GM19455 (cell line): ENCODE measurements around the gene ASIC2.

Experiments
- ATAC-seq: cut with Tn5 transposase; IDR thresholded peaks from one replicate; pipeline ENCODE4 v1.9.1; 2021; ENCODE audit not compliant: unreplicated experiment

The ASIC2 gene

GRCh38 chr17:33079201-33079600 is 213.9 kb downstream of the ASIC2 start:
- no peak for ATAC-seq

DNA sequence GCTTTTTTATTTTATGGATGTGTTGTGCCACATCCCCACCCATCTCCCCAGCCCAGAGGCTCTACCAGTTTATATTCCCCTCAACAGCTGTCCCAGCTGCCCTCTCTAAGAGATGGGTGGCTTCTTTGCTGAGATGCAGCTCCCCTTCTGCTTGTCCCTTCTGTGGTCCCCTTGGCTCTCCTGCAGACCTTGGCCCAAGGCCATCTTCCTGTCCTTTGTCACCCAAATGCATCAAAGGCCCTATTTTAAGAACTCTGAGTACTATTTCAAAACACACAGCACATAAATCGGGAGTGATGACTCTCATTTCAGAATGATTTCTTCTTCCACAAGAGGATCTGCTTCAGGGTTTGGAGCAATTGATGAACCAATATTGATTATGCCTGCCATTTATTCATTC is 216.1 kb downstream of the ASIC2 start:
- no peak for ATAC-seq

DNA sequence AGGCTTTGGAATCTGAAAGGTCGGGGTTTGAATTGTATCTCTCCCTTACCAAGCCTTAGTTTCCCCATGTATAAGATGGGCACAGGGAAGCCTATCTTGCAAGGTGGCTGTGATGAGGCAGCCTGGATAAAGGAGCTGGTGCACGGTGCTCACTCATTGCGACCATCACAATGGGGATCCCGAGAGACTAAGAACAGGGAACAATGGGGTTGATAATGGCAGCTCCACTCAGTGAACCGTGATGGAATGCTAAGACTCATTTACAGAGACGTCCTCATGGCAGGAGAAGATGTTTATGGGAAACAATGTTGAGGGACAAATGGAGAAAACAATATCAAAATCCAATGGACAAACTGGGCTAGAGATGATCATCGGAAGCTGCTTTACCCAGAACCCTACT is 219.7 kb downstream of the ASIC2 start:
- ATAC-seq, result no peak

GRCh38 chr17:33072421-33073161 is 220.5 kb downstream of the ASIC2 start:
- no peak for ATAC-seq

- ATAC-seq, result no peak
Observed at GRCh38 chr17:33071656-33072055, 221.4 kb downstream of the ASIC2 start.

DNA sequence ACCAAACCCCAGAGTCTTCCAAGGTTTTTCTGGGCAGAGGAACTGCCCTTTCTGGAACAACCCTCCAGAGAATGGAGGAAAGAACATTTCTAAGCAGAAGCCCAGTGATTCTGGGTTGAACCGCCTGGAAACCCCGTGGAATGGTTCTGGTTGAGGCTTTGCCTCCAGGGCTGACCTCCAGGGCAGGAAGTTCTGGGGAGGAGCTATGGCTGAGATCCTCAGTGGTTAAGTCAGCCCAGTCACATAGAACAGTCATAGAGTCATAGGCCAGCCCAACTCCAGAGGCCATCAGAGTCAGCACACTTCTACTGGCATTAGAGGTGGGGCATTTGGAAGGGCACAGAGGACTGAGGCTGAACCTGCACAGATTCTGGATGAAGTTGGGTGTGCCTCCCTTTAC is 235.5 kb downstream of the ASIC2 start:
- ATAC-seq, result no peak

- no peak for ATAC-seq
Observed at GRCh38 chr17:33056399-33057146, 236.5 kb downstream of the ASIC2 start.

DNA sequence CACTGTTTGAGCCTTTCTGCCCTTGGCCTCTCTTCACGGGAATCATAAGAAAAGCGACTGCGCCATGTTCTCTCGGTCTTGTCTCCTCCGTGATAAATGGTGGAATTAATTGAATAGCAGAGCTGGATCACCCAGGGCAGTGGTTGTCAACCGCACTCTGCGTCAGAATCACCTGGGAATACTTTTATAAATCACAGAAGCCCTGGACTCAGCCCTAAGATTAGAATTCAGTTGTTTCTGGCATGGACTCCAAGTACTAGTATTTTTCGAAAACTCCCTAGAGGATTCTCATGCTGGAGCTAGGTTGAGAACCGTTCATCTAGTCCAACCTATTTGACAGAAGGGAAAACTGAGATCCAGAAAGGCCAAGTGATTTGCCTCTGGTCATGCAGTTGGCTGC is 237.3 kb downstream of the ASIC2 start:
- ATAC-seq, result no peak

DNA sequence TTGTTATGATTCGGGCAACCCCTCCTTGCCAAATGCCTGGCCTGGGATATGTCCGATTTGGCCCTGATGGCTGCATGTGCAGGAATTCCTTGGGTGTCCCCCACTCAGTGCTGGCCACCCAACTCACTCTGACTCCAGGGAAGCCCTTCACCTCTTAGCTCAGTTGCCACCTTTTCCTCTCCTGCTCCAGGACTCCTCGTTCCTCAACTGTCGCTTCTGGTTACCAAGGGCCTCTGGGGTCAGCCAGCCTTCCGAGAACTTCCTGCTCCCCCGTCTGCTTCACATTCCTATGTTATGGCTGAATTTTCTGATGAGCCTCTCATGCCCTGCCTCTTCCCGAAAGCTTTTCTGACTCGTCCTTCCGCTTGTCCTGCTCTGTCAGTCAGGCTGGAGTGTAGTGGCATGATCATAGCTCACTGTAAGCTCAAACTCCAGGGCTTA is 237.9 kb downstream of the ASIC2 start:
- no peak for ATAC-seq

DNA sequence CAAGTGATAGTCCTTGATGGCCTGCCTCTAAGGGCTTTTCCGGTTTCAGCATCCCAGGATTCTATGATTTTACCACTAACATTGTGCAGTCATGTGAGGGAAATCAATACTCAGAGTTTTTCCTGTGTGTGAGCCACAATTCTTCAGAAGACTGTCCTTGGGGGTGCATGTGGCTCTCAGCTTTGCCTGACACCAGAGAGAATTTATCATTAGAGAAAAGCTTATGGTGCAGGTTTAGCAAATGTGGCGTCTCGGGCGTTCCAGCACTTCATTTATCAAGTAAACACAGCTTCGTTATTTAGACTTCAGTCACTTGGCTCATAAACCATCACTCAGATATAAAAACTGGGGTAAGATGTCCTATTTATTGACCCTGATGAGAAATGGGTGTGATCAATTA is 238.7 kb downstream of the ASIC2 start:
- no peak for ATAC-seq

DNA sequence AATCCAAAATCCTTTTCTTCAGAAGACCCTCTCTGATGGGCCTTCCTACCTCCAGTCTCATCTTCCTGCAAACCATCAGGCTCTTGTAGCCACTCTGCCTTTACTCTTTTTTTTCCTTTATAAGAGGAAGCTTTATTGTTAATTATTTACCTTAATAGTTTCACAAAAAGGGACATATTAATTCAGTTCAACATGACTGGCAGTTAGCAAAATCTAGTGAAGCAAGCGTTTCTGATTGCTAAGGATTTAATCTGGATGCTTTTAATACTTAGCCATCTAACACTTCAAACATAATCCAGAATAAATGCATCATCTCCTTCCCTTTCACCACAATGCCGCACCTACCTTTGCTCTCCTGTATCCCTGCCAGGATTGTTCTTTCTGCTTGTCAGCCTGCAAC is 239.4 kb downstream of the ASIC2 start:
- no peak for ATAC-seq

- no peak for ATAC-seq
Observed at GRCh38 chr17:33052856-33053255, 240.2 kb downstream of the ASIC2 start.

DNA sequence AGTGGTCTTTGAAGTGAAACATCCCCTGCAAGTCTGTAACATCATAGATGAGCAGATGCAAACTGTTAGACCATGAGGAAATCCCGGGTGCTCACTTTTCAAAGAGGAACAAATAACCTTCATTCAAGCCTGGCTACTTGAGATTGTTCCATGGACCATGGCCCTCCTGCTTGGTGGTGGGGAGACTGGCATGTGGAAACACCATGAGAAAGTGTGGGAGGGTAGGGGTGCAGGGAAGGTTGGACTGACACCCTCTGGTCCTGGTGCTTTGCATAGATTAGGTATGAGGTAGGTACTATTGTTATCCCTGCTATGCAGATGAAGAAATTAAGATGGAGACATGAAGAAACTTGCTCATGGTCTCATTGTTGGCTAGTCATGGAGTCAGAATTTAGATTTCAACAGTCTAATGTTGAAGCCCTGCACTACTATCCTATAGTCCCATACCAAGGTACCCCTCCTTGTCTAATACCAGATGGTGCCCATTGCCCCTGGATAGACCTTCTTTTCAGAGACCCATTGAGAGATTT is 242.4 kb downstream of the ASIC2 start:
- no peak for ATAC-seq

DNA sequence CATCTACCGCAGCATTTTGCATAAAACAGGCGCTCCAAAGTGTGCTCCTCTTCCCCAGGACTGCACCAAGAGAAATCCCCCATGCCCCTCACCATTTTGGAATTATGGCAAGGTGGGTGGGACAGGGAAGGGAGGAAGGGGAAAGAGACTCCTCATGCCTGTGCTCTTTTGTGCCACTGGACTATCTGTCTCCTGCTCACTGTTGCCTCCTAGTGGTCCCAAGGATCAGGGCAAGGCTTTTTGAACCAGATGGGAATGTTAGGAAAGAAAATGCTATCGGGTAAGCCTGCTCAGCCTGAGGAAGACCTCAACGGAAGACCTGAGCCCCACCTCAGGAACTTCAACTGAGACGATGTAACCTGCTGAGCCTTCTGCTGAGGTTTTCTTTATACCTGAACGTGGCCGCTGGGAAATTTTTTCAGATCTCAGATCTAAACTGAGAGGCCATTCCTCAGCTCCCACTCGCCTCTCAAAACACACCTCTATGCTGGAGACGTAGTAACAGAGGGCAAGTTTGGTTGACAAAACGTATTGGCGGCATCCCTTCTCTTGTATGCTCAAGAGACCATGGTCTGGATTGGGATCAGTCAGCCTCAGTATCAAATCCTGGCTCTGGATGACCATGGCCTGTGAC is 243.2 kb downstream of the ASIC2 start:
- ATAC-seq, result no peak

GRCh38 chr17:33046361-33047255 is 246.5 kb downstream of the ASIC2 start:
- no peak for ATAC-seq

- no peak for ATAC-seq
Observed at GRCh38 chr17:33045216-33045615, 247.9 kb downstream of the ASIC2 start.

GRCh38 chr17:33044771-33045170 is 248.3 kb downstream of the ASIC2 start:
- no peak for ATAC-seq

GRCh38 chr17:33040461-33040860 is 252.6 kb downstream of the ASIC2 start:
- ATAC-seq, result no peak

DNA sequence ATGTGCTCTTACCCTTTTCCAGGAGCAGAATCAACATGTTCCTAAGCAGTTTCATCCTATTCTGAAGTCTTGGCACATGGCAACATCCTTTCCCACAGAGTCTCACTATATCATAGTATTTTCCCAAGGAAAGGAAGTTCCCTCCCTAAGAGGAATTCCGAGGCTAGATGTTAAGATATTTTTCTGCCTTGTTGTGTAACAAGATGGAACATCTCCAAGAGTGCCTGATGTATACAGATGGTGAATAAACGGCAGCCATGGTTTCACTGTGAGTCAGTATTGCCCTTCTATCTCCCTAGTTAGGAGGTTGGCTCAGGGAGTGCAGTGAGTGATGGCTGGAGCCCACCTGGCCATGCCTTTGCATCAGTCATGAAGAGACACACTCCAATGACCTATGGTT is 253.2 kb downstream of the ASIC2 start:
- no peak for ATAC-seq

DNA sequence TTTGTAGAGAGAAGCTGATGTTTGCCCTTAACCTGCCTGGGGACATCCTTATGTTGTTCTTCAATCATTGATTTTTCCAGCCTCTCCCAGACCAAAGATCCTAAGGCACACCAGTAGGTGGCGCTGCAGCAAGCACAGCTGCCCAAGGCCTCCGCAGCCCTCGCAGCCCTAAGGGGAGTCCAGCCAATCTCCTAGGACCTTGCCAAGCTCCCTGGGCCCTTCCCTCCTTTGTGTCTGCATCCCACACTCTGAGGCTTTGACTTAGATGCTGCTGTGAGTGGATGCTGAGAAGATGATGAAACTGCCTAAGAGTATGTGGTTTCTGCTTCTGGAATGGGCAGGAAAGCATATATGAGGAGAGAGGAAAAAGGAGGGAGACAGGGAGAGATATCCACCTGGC is 254.4 kb downstream of the ASIC2 start:
- no peak for ATAC-seq

- no peak for ATAC-seq
Observed at GRCh38 chr17:33033176-33033575, 259.9 kb downstream of the ASIC2 start.
